ENCODE measurements around the gene BCAS3.

DNA sequence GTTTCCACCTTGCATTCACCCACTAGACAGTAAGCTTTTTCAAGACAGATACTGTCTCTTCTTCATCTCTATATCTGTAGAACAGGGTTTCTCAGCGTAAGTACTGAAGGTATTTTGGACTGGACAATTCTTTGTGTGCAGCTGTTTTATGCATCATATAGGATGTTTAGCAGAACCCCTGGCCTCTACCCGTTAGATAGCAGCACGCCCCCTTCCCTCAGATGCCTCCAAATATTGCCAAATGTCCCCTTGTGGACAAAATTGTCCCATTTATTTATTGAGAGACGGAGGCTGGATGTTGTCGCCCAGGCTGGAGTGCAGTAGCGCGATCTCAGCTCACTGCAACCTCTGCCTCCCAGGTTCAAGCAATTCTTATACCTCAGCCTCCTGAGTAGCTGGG is 458.6 kb downstream of the BCAS3 start:
- TF ChIP-seq, protein P1, sequence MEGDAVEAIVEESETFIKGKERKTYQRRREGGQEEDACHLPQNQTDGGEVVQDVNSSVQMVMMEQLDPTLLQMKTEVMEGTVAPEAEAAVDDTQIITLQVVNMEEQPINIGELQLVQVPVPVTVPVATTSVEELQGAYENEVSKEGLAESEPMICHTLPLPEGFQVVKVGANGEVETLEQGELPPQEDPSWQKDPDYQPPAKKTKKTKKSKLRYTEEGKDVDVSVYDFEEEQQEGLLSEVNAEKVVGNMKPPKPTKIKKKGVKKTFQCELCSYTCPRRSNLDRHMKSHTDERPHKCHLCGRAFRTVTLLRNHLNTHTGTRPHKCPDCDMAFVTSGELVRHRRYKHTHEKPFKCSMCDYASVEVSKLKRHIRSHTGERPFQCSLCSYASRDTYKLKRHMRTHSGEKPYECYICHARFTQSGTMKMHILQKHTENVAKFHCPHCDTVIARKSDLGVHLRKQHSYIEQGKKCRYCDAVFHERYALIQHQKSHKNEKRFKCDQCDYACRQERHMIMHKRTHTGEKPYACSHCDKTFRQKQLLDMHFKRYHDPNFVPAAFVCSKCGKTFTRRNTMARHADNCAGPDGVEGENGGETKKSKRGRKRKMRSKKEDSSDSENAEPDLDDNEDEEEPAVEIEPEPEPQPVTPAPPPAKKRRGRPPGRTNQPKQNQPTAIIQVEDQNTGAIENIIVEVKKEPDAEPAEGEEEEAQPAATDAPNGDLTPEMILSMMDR (IDR thresholded peaks at IDR 0.05): no peak
- no peak for TF ChIP-seq POLR2A (IDR thresholded peaks at IDR 0.05)
